ENCODE data around the gene MRPS18B.

- no peak for TF ChIP-seq CTCF (conservative IDR thresholded peaks at IDR 0.05 in 1 of 2, IDR thresholded peaks at IDR 0.05 in 1 of 2; ENCODE audit: low read depth in 1 of 2, low read length in 2 of 2)
- no peak for TF ChIP-seq EZH2 (IDR thresholded peaks at IDR 0.05; ENCODE audit: low read length, missing control alignments)
Measured at GRCh38 chr6:30568245-30568644, 49.4 kb upstream of the MRPS18B start.
